Mesenchymal stem cell (in vitro differentiated cells and primary cell): ENCODE data around the gene RANBP17.

Source experiments
- DNase-seq: peaks from one replicate; pipeline ENCODE4 v3.0.0-alpha.2; 2013
- H2AFZ ChIP-seq: one replicate; pipeline ENCODE4 v1.6.1; 2013; ENCODE audit warnings: low read depth, mild to moderate bottlenecking, control low read depth, inconsistent platforms, low read length, moderate library complexity
- H2AK5ac ChIP-seq: 2 replicates; pipeline ENCODE4 v1.6.1; 2013; ENCODE audit warnings: low read length, moderate library complexity, mild to moderate bottlenecking, inconsistent platforms; ENCODE audit not compliant: severe bottlenecking
- H2BK120ac ChIP-seq: one replicate; pipeline ENCODE4 v1.6.1; 2013; ENCODE audit warnings: low read depth, mild to moderate bottlenecking, inconsistent platforms, low read length, moderate library complexity
- H2BK12ac ChIP-seq, 2 experiments: one replicate each; pipeline ENCODE4 v1.6.1; 2013; ENCODE audit warnings: inconsistent platforms in 2 of 2, low read length in 2 of 2, mild to moderate bottlenecking in 2 of 2, moderate library complexity in 2 of 2, control low read depth in 1 of 2
- H2BK15ac ChIP-seq: one replicate; pipeline ENCODE4 v1.6.1; 2013; ENCODE audit warnings: mild to moderate bottlenecking, low read depth, inconsistent platforms; ENCODE audit not compliant: poor library complexity, severe bottlenecking
- H2BK5ac ChIP-seq: 2 replicates; pipeline ENCODE4 v1.6.1; 2013; ENCODE audit warnings: low read depth, mild to moderate bottlenecking, low read length, control low read depth, inconsistent platforms; ENCODE audit not compliant: poor library complexity, severe bottlenecking
- H3K14ac ChIP-seq, 2 experiments: one replicate each; pipeline ENCODE4 v1.6.1; 2013; ENCODE audit warnings: inconsistent platforms in 2 of 2, low read length in 2 of 2, control low read depth in 1 of 2, mild to moderate bottlenecking in 1 of 2, moderate library complexity in 1 of 2
- H3K18ac ChIP-seq, 2 experiments: one replicate each; pipeline ENCODE4 v1.6.1; 2013; ENCODE audit warnings: inconsistent platforms in 2 of 2, low read length in 2 of 2, control low read depth in 1 of 2, low read depth in 1 of 2, mild to moderate bottlenecking in 1 of 2
- H3K23ac ChIP-seq, 2 experiments: one replicate each; pipeline ENCODE4 v1.6.1; 2013; ENCODE audit warnings: inconsistent platforms in 2 of 2, low read length in 2 of 2, mild to moderate bottlenecking in 2 of 2, moderate library complexity in 2 of 2, control low read depth in 1 of 2
- H3K27ac ChIP-seq: 2 replicates; pipeline ENCODE4 v1.5.1; 2013; ENCODE audit warnings: mild to moderate bottlenecking, moderate library complexity, low read length, control low read depth, inconsistent platforms; ENCODE audit not compliant: poor library complexity, severe bottlenecking
- H3K27me3 ChIP-seq, 2 experiments: 2 replicates each; pipeline versions ENCODE4 v1.6.1 to v1.7.0; 2013; ENCODE audit warnings: low read length in 2 of 2, mild to moderate bottlenecking in 2 of 2, moderate library complexity in 2 of 2, control low read depth in 1 of 2, inconsistent platforms in 1 of 2; ENCODE audit not compliant: control insufficient read depth in 1 of 2, insufficient read depth in 1 of 2
- H3K36me3 ChIP-seq, 2 experiments: 2 replicates each; pipeline versions ENCODE4 v1.6.1 to v1.7.0; 2013; ENCODE audit warnings: low read length in 2 of 2, control low read depth in 1 of 2, inconsistent platforms in 1 of 2, low read depth in 1 of 2, mild to moderate bottlenecking in 1 of 2; ENCODE audit not compliant: insufficient read depth in 2 of 2, control insufficient read depth in 1 of 2
- H3K4ac ChIP-seq, 2 experiments: one replicate each; pipeline ENCODE4 v1.6.1; 2013; ENCODE audit warnings: inconsistent platforms in 2 of 2, low read length in 2 of 2, mild to moderate bottlenecking in 2 of 2, moderate library complexity in 2 of 2, control low read depth in 1 of 2, low read depth in 1 of 2
- H3K4me1 ChIP-seq: 2 replicates; pipeline ENCODE4 v1.6.1; 2013; ENCODE audit warnings: low read depth, low read length, control low read depth; ENCODE audit not compliant: control insufficient read depth, insufficient read depth
- H3K4me2 ChIP-seq: 2 replicates; pipeline ENCODE4 v1.6.1; 2013; ENCODE audit warnings: low read length, mild to moderate bottlenecking, inconsistent platforms; ENCODE audit not compliant: poor library complexity, severe bottlenecking
- H3K4me3 ChIP-seq, 2 experiments: 2 replicates each; pipeline versions ENCODE4 v1.5.1 to v1.7.0; 2013; ENCODE audit warnings: low read length in 2 of 2, mild to moderate bottlenecking in 2 of 2, control low read depth in 1 of 2, low read depth in 1 of 2; ENCODE audit not compliant: insufficient read depth in 1 of 2
- H3K79me1 ChIP-seq: replicated peaks from 2 replicates; pipeline ENCODE4 v1.6.1; 2013; ENCODE audit warnings: mild to moderate bottlenecking, control low read depth, low read length, inconsistent platforms; ENCODE audit not compliant: poor library complexity, severe bottlenecking
- H3K9ac ChIP-seq: 2 replicates; pipeline ENCODE4 v1.7.0; 2013; ENCODE audit warnings: mild to moderate bottlenecking, low read length, moderate library complexity
- H3K9me3 ChIP-seq: 2 replicates; pipeline ENCODE4 v1.7.0; 2013; ENCODE audit warnings: mild to moderate bottlenecking, low read length; ENCODE audit not compliant: control insufficient read depth
- H4K8ac ChIP-seq: one replicate; pipeline ENCODE4 v1.6.1; 2013; ENCODE audit warnings: inconsistent platforms, mild to moderate bottlenecking, low read length, moderate library complexity
- H4K91ac ChIP-seq: one replicate; pipeline ENCODE4 v1.6.1; 2013; ENCODE audit warnings: mild to moderate bottlenecking, low read length, inconsistent platforms
- WGBS: methylation state at CpG from one replicate; pipeline ENCODE4 v1.1.7; 2013; ENCODE audit warnings: mixed read lengths; 5-methylcytosine and 5-hydroxymethylcytosine counted together

Gene RANBP17

GRCh38 chr5:171285465-171285864 lies 423.6 kb downstream of the RANBP17 start:
- H2BK15ac ChIP-seq: no peak overlapping the region
- DNase-seq: no peak
- no peak overlapping the region for H3K4me3 ChIP-seq
- H2BK5ac ChIP-seq: no peak overlapping the region
- no peak overlapping the region for H2AFZ ChIP-seq
- H3K4me1 ChIP-seq: no peaks in the 10 kb centered on the region
- no peak overlapping the region for H3K27ac ChIP-seq
- no peak overlapping the region for H3K4ac ChIP-seq
- no peak overlapping the region for H2BK12ac ChIP-seq
- no peaks in the 10 kb centered on the region for H3K9me3 ChIP-seq
- H4K8ac ChIP-seq: no peak overlapping the region
- H2AK5ac ChIP-seq: no peak overlapping the region
- H3K36me3 ChIP-seq: no peaks in the 10 kb centered on the region
- 64% methylated on average over 2 of the region's 2 CpGs for WGBS
- no peak overlapping the region for H2BK120ac ChIP-seq
- H3K79me1 ChIP-seq: no peaks in the 10 kb centered on the region
- no peak overlapping the region for H3K9ac ChIP-seq
- H3K23ac ChIP-seq: no peak overlapping the region
- peaks cover 0 to 10% of the 10 kb centered on the region in 2 experiments for H3K27me3 ChIP-seq
- no peak overlapping the region for H3K4me2 ChIP-seq
- no peak overlapping the region for H3K18ac ChIP-seq
- no peak overlapping the region for H4K91ac ChIP-seq
- no peak overlapping the region for H3K14ac ChIP-seq

GRCh38 chr5:171288066-171288465 lies 426.2 kb downstream of the RANBP17 start:
- Histone ChIP-seq H3K9ac (no peak overlapping the region), H3K4me1 (no peaks in the 10 kb centered on the region), H3K9me3 (no peaks in the 10 kb centered on the region), H3K4ac (no peak overlapping the region), H3K27ac (no peak overlapping the region), H3K18ac (no peak overlapping the region), H2BK5ac (no peak overlapping the region), H2AK5ac (no peak overlapping the region), H2BK12ac (no peak overlapping the region), H3K36me3 (no peaks in the 10 kb centered on the region), H4K8ac (no peak overlapping the region), H3K14ac (no peak overlapping the region), H2BK15ac (no peak overlapping the region), H3K27me3 (peaks cover 0 to 9% of the 10 kb centered on the region in 2 experiments), H4K91ac (no peak overlapping the region), H3K23ac (no peak overlapping the region), H3K4me3 (no peak overlapping the region), H3K79me1 (no peaks in the 10 kb centered on the region), H2BK120ac (no peak overlapping the region), H3K4me2 (no peak overlapping the region), H2AFZ (no peak overlapping the region)
- no peak for DNase-seq
- 87% methylated on average over 2 of the region's 2 CpGs for WGBS

GRCh38 chr5:171291371-171291770 lies 429.6 kb downstream of the RANBP17 start:
- 90% methylated on average over 4 of the region's 4 CpGs for WGBS
- no peak overlapping the region for H3K23ac ChIP-seq
- no peak overlapping the region for H3K14ac ChIP-seq
- no peak overlapping the region for H2BK120ac ChIP-seq
- H2BK5ac ChIP-seq: no peak overlapping the region
- no peak overlapping the region for H3K9ac ChIP-seq
- DNase-seq: no peak
- peaks cover 0 to 3% of the 10 kb centered on the region in 2 experiments for H3K36me3 ChIP-seq
- H3K79me1 ChIP-seq: no peaks in the 10 kb centered on the region
- H4K8ac ChIP-seq: no peak overlapping the region
- peaks cover 0 to 17% of the 10 kb centered on the region in 2 experiments for H3K27me3 ChIP-seq
- no peaks in the 10 kb centered on the region for H3K9me3 ChIP-seq
- H3K27ac ChIP-seq: no peak overlapping the region
- no peak overlapping the region for H4K91ac ChIP-seq
- no peak overlapping the region for H3K4me2 ChIP-seq
- no peak overlapping the region for H3K4me3 ChIP-seq
- H3K18ac ChIP-seq: no peak overlapping the region
- H2AFZ ChIP-seq: no peak overlapping the region
- peaks cover 2% of the 10 kb centered on the region for H3K4me1 ChIP-seq
- no peak overlapping the region for H2BK15ac ChIP-seq
- no peak overlapping the region for H2BK12ac ChIP-seq
- H3K4ac ChIP-seq: no peak overlapping the region
- H2AK5ac ChIP-seq: no peak overlapping the region

- Histone ChIP-seq H3K79me1 (no peaks in the 10 kb centered on the region), H3K36me3 (peaks cover 0 to 3% of the 10 kb centered on the region in 2 experiments), H3K27me3 (peaks cover 0 to 23% of the 10 kb centered on the region in 2 experiments), H3K23ac (no peak overlapping the region), H4K8ac (no peak overlapping the region), H4K91ac (no peak overlapping the region), H2AK5ac (no peak overlapping the region), H3K27ac (no peak overlapping the region), H2BK120ac (no peak overlapping the region), H3K4ac (no peak overlapping the region), H2BK12ac (no peak overlapping the region), H3K9me3 (no peaks in the 10 kb centered on the region), H2BK15ac (no peak overlapping the region), H3K9ac (no peak overlapping the region), H2AFZ (no peak overlapping the region), H3K14ac (no peak overlapping the region), H3K4me1 (peaks cover 2% of the 10 kb centered on the region), H2BK5ac (no peak overlapping the region), H3K4me3 (no peak overlapping the region), H3K18ac (no peak overlapping the region), H3K4me2 (no peak overlapping the region)
- WGBS: 77% methylated on average over 1 of the region's 1 CpG
- DNase-seq: peak; percentile 29
Measured at GRCh38 chr5:171295299-171295698, 433.5 kb downstream of the RANBP17 start.
